IPS-18c (cell line): ENCODE data around the gene SEBOX.
"Not testable (repeated sequence)": the region's sequence is repeated elsewhere in the genome, so short reads cannot be mapped to it uniquely, and the experiment has no call there.

Source experiments
- H3K4me3 ChIP-seq: 2 replicates; pipeline ENCODE4 v1.7.0; 2013; ENCODE audit warnings: low read depth, mild to moderate bottlenecking, low read length, moderate library complexity; ENCODE audit not compliant: insufficient read depth
- H3K9me3 ChIP-seq: one replicate; pipeline ENCODE4 v1.6.1; 2013; ENCODE audit warnings: mild to moderate bottlenecking, low read length, moderate library complexity; ENCODE audit not compliant: control insufficient read depth, insufficient read depth

The SEBOX gene

GRCh38 chr17:28348979-28349378 is 16.0 kb downstream of the SEBOX start:
- no peaks in the 10 kb centered on the region for H3K9me3 ChIP-seq
- no peak overlapping the region for H3K4me3 ChIP-seq

- H3K9me3 ChIP-seq = no peaks in the 10 kb centered on the region
- H3K4me3 ChIP-seq = no peak overlapping the region
These were observed 17.6 kb downstream of the SEBOX start for GRCh38 chr17:28347261-28347891.

GRCh38 chr17:28346746-28347246 is 18.2 kb downstream of the SEBOX start:
- H3K4me3 ChIP-seq = no peak overlapping the region
- no peaks in the 10 kb centered on the region for H3K9me3 ChIP-seq

- Histone ChIP-seq H3K4me3 (no peak overlapping the region), H3K9me3 (no peaks in the 10 kb centered on the region)
These were observed 18.8 kb downstream of the SEBOX start for GRCh38 chr17:28346199-28346580.

GRCh38 chr17:28345419-28346198 is 19.4 kb downstream of the SEBOX start:
- Histone ChIP-seq H3K4me3 (no peak overlapping the region), H3K9me3 (no peaks in the 10 kb centered on the region)

- no peaks in the 10 kb centered on the region for H3K9me3 ChIP-seq
- H3K4me3 ChIP-seq = no peak overlapping the region
These were observed 20.5 kb downstream of the SEBOX start for GRCh38 chr17:28344435-28344901.

- no peak overlapping the region for H3K4me3 ChIP-seq
- no peaks in the 10 kb centered on the region for H3K9me3 ChIP-seq
These were observed 21.0 kb downstream of the SEBOX start for GRCh38 chr17:28344011-28344410.

- Histone ChIP-seq H3K4me3 (no peak overlapping the region), H3K9me3 (no peaks in the 10 kb centered on the region)
These were observed 21.5 kb downstream of the SEBOX start for GRCh38 chr17:28343491-28343932.

- H3K4me3 ChIP-seq = no peak overlapping the region
- H3K9me3 ChIP-seq = no peaks in the 10 kb centered on the region
These were observed 22.7 kb downstream of the SEBOX start for GRCh38 chr17:28342313-28342712.

- H3K4me3 ChIP-seq = no peak overlapping the region
- H3K9me3 ChIP-seq = no peaks in the 10 kb centered on the region
These were observed 23.5 kb downstream of the SEBOX start for GRCh38 chr17:28341516-28341915.

- no peak overlapping the region for H3K4me3 ChIP-seq
- H3K9me3 ChIP-seq = no peaks in the 10 kb centered on the region
These were observed 24.6 kb downstream of the SEBOX start for GRCh38 chr17:28340374-28340773.

- Histone ChIP-seq H3K4me3 (no peak overlapping the region), H3K9me3 (no peaks in the 10 kb centered on the region)
These were observed 25.6 kb downstream of the SEBOX start for GRCh38 chr17:28339431-28339830.

GRCh38 chr17:28338769-28339212 is 26.2 kb downstream of the SEBOX start:
- H3K4me3 ChIP-seq, H3K9me3 ChIP-seq: not testable (repeated sequence)

- no peak overlapping the region for H3K4me3 ChIP-seq
- H3K9me3 ChIP-seq = no peaks in the 10 kb centered on the region
These were observed 26.8 kb downstream of the SEBOX start for GRCh38 chr17:28338056-28338768.

GRCh38 chr17:28335959-28336871 is 28.8 kb downstream of the SEBOX start:
- Histone ChIP-seq H3K4me3 (peak overlapping the region; percentile 93), H3K9me3 (no peaks in the 10 kb centered on the region)

GRCh38 chr17:28335201-28335958 is 29.6 kb downstream of the SEBOX start, which contains the start of the genes IFT20 and TNFAIP1:
Gene IFT20 (minus strand): TSS chr17:28335472. CDS start chr17:28331985, 3,487 bp downstream.
Gene TNFAIP1 (plus strand): TSS chr17:28335761. CDS start chr17:28339522, 3,761 bp downstream.
- H3K4me3 ChIP-seq = peak within 1 kb of the TSS; percentile 93

More at GRCh38 chr17:28335201-28335958, 29.6 kb downstream of the SEBOX start, which contains the start of the genes IFT20 and TNFAIP1:
- no peaks in the 10 kb centered on the region for H3K9me3 ChIP-seq
